Progenitor cell of endocrine pancreas (in vitro differentiated cells): ENCODE results near the gene ZFP28. TPM values are rescaled to one million over a fixed set of nuclear protein-coding genes. Genes with fewer than 3 reads are reported as not detected.

Source experiments
- DNase-seq: peaks from one replicate; pipeline ENCODE4 v3.0.0; 2021; ENCODE audit warnings: low spot score; ENCODE audit not compliant: unreplicated experiment
- H3K27ac Mint-ChIP-seq: 2 replicates; pipeline ENCODE4 v1.8.0; 2021; ENCODE audit warnings: mild to moderate bottlenecking, moderate library complexity, mixed read lengths
- H3K27me3 Mint-ChIP-seq: 2 replicates; pipeline ENCODE4 v1.8.0; 2021; ENCODE audit warnings: mixed read lengths
- H3K36me3 Mint-ChIP-seq: 2 replicates; pipeline ENCODE4 v1.8.0; 2022; ENCODE audit warnings: mixed read lengths; ENCODE audit not compliant: insufficient read depth
- H3K4me1 Mint-ChIP-seq: 2 replicates; pipeline ENCODE4 v1.8.0; 2021; ENCODE audit warnings: low read depth, mixed read lengths
- H3K4me3 Mint-ChIP-seq: 2 replicates; pipeline ENCODE4 v1.8.0; 2021; ENCODE audit warnings: low read depth, mild to moderate bottlenecking, moderate library complexity, mixed read lengths
- H3K9me3 Mint-ChIP-seq: 2 replicates; pipeline ENCODE4 v1.8.0; 2021; ENCODE audit warnings: low read depth, mixed read lengths
- total RNA-seq: library from RNA; stranded (reverse); gene quantifications from 2 replicates; pipeline ENCODE4 v1.2.1, GENCODE V29; 2021
- TF ChIP-seq, protein P1 (sequence below): fragments of 200-600 bp; sonication (generic); IDR thresholded peaks from one replicate; pipeline ENCODE4 v1.5.0; 2021; ENCODE audit warnings: antibody characterized with exemption, mild to moderate bottlenecking; ENCODE audit not compliant: unreplicated experiment

Gene ZFP28
- total RNA-seq, 1 donor from 2014 or later: 12.9 TPM

DNA sequence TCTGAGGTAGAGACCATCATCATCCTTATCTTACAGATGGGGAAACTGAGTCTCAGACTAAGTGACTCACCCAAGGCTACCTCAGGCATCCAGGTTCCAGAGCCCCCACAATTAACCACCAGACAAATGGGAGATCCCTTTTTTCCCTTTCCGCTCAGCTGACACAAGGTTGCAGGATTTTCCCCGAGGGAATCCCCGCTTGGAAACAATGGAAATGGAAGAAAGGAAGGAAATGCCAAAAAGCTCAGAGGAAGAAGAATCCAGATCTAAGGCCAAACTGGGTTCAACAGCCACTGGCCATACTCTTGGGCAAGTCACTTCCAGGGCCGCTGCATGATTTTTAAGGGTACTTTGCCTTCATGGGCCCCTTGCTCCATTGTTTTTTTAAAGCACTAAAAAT, 57.9 kb downstream of the ZFP28 start:
- TF ChIP-seq, protein P1, sequence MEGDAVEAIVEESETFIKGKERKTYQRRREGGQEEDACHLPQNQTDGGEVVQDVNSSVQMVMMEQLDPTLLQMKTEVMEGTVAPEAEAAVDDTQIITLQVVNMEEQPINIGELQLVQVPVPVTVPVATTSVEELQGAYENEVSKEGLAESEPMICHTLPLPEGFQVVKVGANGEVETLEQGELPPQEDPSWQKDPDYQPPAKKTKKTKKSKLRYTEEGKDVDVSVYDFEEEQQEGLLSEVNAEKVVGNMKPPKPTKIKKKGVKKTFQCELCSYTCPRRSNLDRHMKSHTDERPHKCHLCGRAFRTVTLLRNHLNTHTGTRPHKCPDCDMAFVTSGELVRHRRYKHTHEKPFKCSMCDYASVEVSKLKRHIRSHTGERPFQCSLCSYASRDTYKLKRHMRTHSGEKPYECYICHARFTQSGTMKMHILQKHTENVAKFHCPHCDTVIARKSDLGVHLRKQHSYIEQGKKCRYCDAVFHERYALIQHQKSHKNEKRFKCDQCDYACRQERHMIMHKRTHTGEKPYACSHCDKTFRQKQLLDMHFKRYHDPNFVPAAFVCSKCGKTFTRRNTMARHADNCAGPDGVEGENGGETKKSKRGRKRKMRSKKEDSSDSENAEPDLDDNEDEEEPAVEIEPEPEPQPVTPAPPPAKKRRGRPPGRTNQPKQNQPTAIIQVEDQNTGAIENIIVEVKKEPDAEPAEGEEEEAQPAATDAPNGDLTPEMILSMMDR: no peak
- Mint-ChIP-seq H3K4me3 (peak overlapping the region; percentile 87), H3K27me3 (no peaks in the 10 kb centered on the region), H3K4me1 (peaks cover 8% of the 10 kb centered on the region), H3K36me3 (peaks cover 45% of the 10 kb centered on the region), H3K9me3 (peaks cover 26% of the 10 kb centered on the region), H3K27ac (no peak overlapping the region)
- DNase-seq: no peak

DNA sequence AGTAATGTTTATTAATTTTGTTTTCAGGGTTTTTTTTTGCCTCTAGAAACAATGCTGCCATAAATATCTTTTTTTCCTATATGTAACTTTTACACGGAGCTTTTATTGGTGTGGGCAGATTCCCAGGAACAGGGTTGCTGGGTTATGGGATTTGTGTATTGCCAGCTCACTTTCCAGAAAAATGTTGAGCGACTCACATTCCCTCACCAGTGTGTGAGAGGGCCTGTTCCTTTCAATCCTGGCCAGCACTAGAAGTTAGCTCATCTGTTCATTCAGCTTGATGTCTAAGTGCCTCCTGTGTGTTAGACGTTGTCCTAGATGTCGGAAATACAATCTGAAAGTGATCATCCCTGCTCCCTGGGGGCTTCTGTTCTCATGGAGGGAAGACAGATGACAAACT, 58.9 kb downstream of the ZFP28 start:
- H3K4me3 Mint-ChIP-seq: no peak overlapping the region
- DNase-seq: no peak
- H3K27me3 Mint-ChIP-seq: no peaks in the 10 kb centered on the region
- TF ChIP-seq, protein P1: no peak
- peaks cover 8% of the 10 kb centered on the region for H3K4me1 Mint-ChIP-seq
- H3K27ac Mint-ChIP-seq: peak overlapping the region; percentile 7
- peaks cover 54% of the 10 kb centered on the region for H3K36me3 Mint-ChIP-seq
- peaks cover 32% of the 10 kb centered on the region for H3K9me3 Mint-ChIP-seq

DNA sequence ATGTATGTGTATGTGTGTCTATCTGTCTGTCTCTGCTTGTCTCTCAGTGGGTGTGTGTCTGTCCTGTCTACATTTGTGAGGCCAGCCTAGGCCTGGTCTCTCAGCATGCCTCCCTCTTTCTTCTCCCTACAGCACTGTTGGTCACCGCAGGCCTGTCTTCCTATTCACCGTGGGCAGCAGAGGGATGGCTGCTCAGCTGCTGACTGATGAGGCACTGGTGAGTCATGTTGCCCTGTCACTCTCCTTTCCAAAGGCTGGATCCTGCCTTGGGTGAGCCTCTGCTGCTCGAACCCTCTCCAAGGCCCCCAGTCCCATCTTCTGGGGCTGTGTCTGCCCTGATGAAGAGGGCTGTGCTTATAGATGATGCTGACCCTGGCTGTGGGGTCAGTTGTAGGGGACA, 62.6 kb downstream of the ZFP28 start:
- H3K4me1 Mint-ChIP-seq: no peaks in the 10 kb centered on the region
- H3K36me3 Mint-ChIP-seq: peaks cover 84% of the 10 kb centered on the region
- peak overlapping the region; percentile 71 for H3K27ac Mint-ChIP-seq
- no peak overlapping the region for H3K4me3 Mint-ChIP-seq
- TF ChIP-seq, protein P1: no peak
- H3K27me3 Mint-ChIP-seq: no peaks in the 10 kb centered on the region
- DNase-seq: no peak
- H3K9me3 Mint-ChIP-seq: peaks cover 55% of the 10 kb centered on the region

DNA sequence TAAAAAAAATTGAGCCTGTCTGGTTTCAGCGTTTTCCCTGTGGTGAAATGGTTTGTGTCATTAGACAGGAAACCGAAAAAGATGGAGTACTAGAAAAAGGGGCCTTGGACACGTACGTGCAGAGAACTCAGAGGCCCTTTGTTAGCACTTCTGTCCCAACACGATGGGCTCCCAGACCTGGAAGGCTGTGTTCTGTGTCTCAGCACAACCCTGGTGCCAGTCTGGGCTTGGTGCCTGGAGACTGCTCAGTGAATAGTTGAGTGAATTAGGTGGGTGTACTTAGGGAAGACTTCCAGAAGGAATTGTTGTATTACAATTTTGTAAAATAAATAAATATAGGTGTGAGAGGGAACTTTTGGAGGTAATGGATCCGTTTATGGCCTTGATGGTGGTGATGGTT, 65.1 kb downstream of the ZFP28 start:
- DNase-seq: no peak
- peaks cover 57% of the 10 kb centered on the region for H3K9me3 Mint-ChIP-seq
- TF ChIP-seq, protein P1: no peak
- H3K4me1 Mint-ChIP-seq: no peaks in the 10 kb centered on the region
- no peaks in the 10 kb centered on the region for H3K27me3 Mint-ChIP-seq
- no peak overlapping the region for H3K4me3 Mint-ChIP-seq
- peaks cover 85% of the 10 kb centered on the region for H3K36me3 Mint-ChIP-seq
- no peak overlapping the region for H3K27ac Mint-ChIP-seq

Other genes with a start within 250 kb of the ZFP28 start
- 15.3 and 19.1 TPM in 2 replicates for gene ZSCAN5A, start 224.1 kb upstream of the ZFP28 start, total RNA-seq
- 6.6 and 8.0 TPM in 2 replicates for gene ZNF582, start 145.4 kb upstream of the ZFP28 start, total RNA-seq
- gene ZNF583, start 134.6 kb upstream of the ZFP28 start, total RNA-seq: 10.1 and 11.3 TPM in 2 replicates
- gene ZNF667, start 61.6 kb upstream of the ZFP28 start, total RNA-seq: not detected in 2 replicates
- gene ZNF471, start 31.1 kb upstream of the ZFP28 start, total RNA-seq: not detected in 2 replicates
- gene ZNF470, start 28.5 kb downstream of the ZFP28 start, total RNA-seq: 8.0 and 9.0 TPM in 2 replicates
- 16.9 and 17.1 TPM in 2 replicates for gene ZNF71, start 56.4 kb downstream of the ZFP28 start, total RNA-seq
- 0.72 and 0.80 TPM in 2 replicates for gene SMIM17, start 104.2 kb downstream of the ZFP28 start, total RNA-seq
- gene ZNF835, start 132.8 kb downstream of the ZFP28 start, total RNA-seq: 0.17 and 0.29 TPM in 2 replicates